Psoas muscle (tissue), 8 donors: ENCODE data around the gene CDKN2AIP. TPM values are rescaled to one million over a fixed set of nuclear protein-coding genes. Genes with fewer than 3 reads are reported as not detected.
"Not testable (repeated sequence)": the region's sequence is repeated elsewhere in the genome, so short reads cannot be mapped to it uniquely, and the experiment has no call there.

Experiments used
- ATAC-seq, 4 donors: fragments of 200-7000 bp; cut with Tn5 transposase; one replicate each; pipeline ENCODE4 v1.9.1; 2020; ENCODE audit warnings: moderate library complexity in 3 of 4, mild to moderate bottlenecking in 2 of 4
- DNase-seq, 2 donors: peaks; one replicate each; pipeline ENCODE4 v3.0.0-alpha.2; 2020
- H3K27ac ChIP-seq: fragments of 200-600 bp; one replicate; pipeline ENCODE4 v1.8.0; 2022
- H3K27me3 ChIP-seq, 3 donors: fragments of 200-600 bp in 1 of 3; one replicate each; pipeline versions ENCODE4 v1.6.1 to v1.8.0; 2013 to 2022; ENCODE audit warnings: low read length in 2 of 3, mild to moderate bottlenecking in 2 of 3, moderate library complexity in 1 of 3; ENCODE audit not compliant: insufficient read depth in 3 of 3
- H3K36me3 ChIP-seq, 2 donors: fragments of 200-600 bp in 1 of 2; one replicate each; pipeline versions ENCODE4 v1.6.1 to v1.8.0; 2013 to 2022; ENCODE audit warnings: low read depth in 1 of 2, mild to moderate bottlenecking in 1 of 2, moderate library complexity in 1 of 2; ENCODE audit not compliant: insufficient read depth in 1 of 2
- H3K4me1 ChIP-seq: fragments of 200-600 bp; one replicate; pipeline ENCODE4 v1.8.0; 2022
- H3K4me3 ChIP-seq: fragments of 200-600 bp; one replicate; pipeline ENCODE4 v1.8.0; 2022; ENCODE audit warnings: mild to moderate bottlenecking
- H3K9me3 ChIP-seq: fragments of 200-600 bp; one replicate; pipeline ENCODE4 v1.8.0; 2022
- WGBS, 3 donors: extraction: QIAGEN DNeasy Blood & Tissue Kit; methylation state at CpG; one replicate each; pipeline versions ENCODE4 v1.1.6 to v1.1.7; 2013; 5-methylcytosine and 5-hydroxymethylcytosine counted together
- intact Hi-C, 2 donors: fragments of 100-400 bp; cut with DNase I; formaldehyde crosslinking; loops; one replicate each; pipeline versions ENCODE4 v1.11.0 to v1.14.2; 2022
- polyA plus RNA-seq, 3 donors: library from polyadenylated mRNA; stranded (reverse); fragments of 200-250 nt; gene quantifications; one replicate each; pipeline ENCODE4 v1.2.3, GENCODE V29; 2013
- total RNA-seq, 4 donors: library from RNA; stranded (reverse); fragmentation: NEBNext Ultra II Directional in 2 of 4; extraction: Animal tissue kit (Norgen Biotek cat#: 25700) in 2 of 4; gene quantifications; one replicate each; pipeline versions ENCODE4 v1.2.1 to v1.2.4, GENCODE V29; 2021 to 2023
- TF ChIP-seq, protein P1 (sequence below): fragments of 200-600 bp; IDR thresholded peaks from one replicate; pipeline ENCODE4 v1.8.0; 2022; ENCODE audit warnings: antibody characterized with exemption
- donor health status: healthy with polysubstance abuse.
- donor health status: DM: no; HTN: no; CAD: no; lungs with moderate emphysema.
- donor health status: Bipolar disorder and iron deficiency.
- donor health status: healthy.
- donor health status: DM: yes; HTN: yes; CAD: no.
- donor health status: DM: no; HTN: no; CAD: no.
- donor health status: DM: no; HTN: no; CAD: no.
- donor health status: DM: yes; HTN: yes; CAD: no.

Gene CDKN2AIP
- total and polyA plus RNA-seq, 7 donors: 6.5 to 21.0 (median 8.8) TPM

DNA sequence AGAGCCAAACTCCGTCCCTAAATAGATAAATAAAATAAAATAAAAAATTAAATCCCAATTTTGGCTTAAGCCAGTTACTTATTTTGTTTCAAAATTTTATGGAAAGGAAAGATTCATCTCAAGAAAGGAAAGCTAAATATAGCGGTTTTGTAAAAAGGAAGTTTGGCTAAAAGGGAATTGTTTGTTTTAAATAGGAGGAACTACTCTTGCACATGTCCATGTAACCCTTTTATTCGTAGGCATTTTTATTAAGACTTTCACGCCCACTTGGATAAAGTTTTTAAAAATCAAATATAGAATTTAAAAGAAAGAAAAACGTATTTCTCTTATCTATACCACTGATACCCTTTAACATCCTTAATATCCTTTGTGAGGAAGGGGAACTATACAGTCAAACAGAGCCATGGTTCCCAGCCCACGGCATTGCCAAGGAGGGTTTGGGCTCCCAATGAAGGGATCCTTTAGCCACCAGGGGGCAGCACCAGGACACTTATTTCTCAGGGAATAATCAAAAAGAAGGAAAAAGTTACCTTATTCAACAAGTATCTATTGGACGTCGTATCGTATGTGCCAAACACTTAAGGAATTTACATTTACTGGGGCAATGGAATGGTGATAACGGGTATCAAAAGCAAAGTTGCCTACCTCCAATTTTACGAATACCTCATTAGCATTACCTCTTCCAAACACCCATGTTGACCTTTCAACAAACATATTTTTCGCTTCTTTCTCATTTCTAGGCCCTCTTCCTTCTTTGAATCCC lies 27.7 kb downstream of the CDKN2AIP start:
- DNase-seq (peak; percentile 85 to 91), ATAC-seq (peak; percentile 68 to 97 (median 85))
- TF ChIP-seq, protein P1, sequence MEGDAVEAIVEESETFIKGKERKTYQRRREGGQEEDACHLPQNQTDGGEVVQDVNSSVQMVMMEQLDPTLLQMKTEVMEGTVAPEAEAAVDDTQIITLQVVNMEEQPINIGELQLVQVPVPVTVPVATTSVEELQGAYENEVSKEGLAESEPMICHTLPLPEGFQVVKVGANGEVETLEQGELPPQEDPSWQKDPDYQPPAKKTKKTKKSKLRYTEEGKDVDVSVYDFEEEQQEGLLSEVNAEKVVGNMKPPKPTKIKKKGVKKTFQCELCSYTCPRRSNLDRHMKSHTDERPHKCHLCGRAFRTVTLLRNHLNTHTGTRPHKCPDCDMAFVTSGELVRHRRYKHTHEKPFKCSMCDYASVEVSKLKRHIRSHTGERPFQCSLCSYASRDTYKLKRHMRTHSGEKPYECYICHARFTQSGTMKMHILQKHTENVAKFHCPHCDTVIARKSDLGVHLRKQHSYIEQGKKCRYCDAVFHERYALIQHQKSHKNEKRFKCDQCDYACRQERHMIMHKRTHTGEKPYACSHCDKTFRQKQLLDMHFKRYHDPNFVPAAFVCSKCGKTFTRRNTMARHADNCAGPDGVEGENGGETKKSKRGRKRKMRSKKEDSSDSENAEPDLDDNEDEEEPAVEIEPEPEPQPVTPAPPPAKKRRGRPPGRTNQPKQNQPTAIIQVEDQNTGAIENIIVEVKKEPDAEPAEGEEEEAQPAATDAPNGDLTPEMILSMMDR: peak; percentile 90
- H3K4me3 ChIP-seq: peak overlapping the region; percentile 26
- H3K4me1 ChIP-seq: no peaks in the 10 kb centered on the region
- no peaks in the 10 kb centered on the region for H3K9me3 ChIP-seq
- intact Hi-C loops: loop anchor here (2.0 to 10.0 kb wide), 4 partner anchors 131 to 693 kb away; partner anchors contain the start of genes RWDD4 (in 1 of the 2) and TRAPPC11 (in 1 of the 2)
- H3K36me3 ChIP-seq: no peaks in the 10 kb centered on the region
- no peak overlapping the region for H3K27ac ChIP-seq
- WGBS, 3 donors: 31 to 35% (median 31%) methylated on average over 12 of the region's 12 CpGs
- no peaks in the 10 kb centered on the region for H3K27me3 ChIP-seq

DNA sequence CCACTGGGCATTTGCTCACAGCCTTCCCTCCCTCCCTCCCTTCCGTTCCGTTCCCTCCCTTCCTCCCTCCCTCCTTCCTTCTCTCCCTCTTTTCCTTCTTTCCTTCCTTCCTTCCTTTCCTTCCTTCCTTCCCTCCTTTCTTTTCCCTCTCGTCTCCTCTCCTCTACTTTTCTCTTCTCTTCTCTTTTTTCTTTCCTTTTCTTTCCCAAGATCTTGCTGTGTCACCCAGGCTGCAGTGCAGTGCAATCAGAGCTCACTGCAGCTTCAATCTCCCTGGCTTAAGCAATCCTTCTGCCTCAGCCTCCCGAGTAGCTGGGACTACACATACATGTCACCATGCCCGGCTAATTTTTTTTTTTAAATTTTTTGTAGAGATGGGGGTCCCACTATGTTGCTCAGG lies 33.7 kb downstream of the CDKN2AIP start:
- 16 to 26% (median 26%) methylated on average over 5 of the region's 5 CpGs for WGBS, 3 donors
- no peak for ATAC-seq
- Histone ChIP-seq H3K4me1 (no peaks in the 10 kb centered on the region), H3K27me3 (no peaks in the 10 kb centered on the region), H3K9me3 (no peaks in the 10 kb centered on the region), H3K4me3 (no peak overlapping the region), H3K36me3 (no peaks in the 10 kb centered on the region), H3K27ac (no peak overlapping the region)
- intact Hi-C loops: loop anchor here (10.0 kb wide), 2 partner anchors 127 to 687 kb away; no protein-coding TSS in a partner anchor
- TF ChIP-seq, protein P1: no peak
- DNase-seq: no peak

DNA sequence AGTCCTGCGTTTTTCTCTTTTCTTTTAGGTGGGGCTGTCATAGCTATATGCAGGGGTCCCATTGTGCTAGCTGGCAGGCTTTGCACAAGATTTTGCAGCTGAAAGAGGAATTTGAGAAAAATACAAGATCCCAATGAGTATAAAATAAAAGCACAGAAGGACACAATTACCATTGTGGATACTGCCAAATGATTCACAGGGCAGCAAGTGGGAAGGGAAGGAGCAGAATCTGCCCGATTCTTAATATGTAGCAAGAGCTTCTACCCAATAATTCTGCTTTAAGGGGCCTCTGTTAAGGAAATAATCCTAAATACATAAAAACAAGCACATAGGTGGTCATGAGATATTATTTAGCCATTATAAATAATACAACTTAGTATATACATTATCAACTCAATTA lies 34.5 kb downstream of the CDKN2AIP start:
- ATAC-seq (no peak), DNase-seq (no peak)
- H3K27ac ChIP-seq: no peak overlapping the region
- H3K27me3 ChIP-seq: no peaks in the 10 kb centered on the region
- H3K9me3 ChIP-seq: no peaks in the 10 kb centered on the region
- H3K4me1 ChIP-seq: no peaks in the 10 kb centered on the region
- TF ChIP-seq, protein P1: no peak
- 70 to 79% (median 73%) methylated on average over 2 of the region's 2 CpGs for WGBS, 3 donors
- H3K36me3 ChIP-seq: no peaks in the 10 kb centered on the region
- no peak overlapping the region for H3K4me3 ChIP-seq
- intact Hi-C loops: loop anchor here (10.0 kb wide), 2 partner anchors 126 to 686 kb away; no protein-coding TSS in a partner anchor

DNA sequence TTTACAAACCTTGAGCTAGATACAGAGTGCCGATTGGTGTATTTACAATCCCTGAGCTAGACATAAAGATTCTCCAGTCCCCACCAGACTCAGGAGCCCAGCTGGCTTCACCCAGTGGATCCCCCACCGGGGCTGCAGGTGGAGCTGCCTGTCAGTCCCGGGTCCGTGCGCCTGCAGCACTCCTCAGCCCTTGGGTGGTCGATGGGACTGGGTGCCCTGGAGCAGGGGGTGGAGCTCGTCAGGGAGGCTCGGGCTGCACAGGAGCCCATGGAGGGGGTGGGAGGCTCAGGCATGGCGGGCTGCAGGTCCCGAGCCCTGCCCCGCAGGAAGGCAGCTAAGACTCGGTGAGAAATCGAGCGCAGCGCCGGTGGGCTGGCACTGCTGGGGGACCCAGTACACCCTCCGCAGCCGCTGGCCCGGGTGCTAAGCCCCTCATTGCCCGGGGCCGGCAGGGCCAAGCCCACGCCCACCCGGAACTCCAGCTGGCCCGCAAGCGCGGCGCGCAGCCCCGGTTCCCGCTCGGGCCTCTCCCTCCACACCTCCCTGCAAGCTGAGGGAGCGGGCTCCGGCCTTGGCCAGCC lies 38.2 kb downstream of the CDKN2AIP start:
- intact Hi-C loops, H3K4me1 ChIP-seq, H3K27me3 ChIP-seq, ATAC-seq, H3K9me3 ChIP-seq, DNase-seq, H3K4me3 ChIP-seq, H3K27ac ChIP-seq, H3K36me3 ChIP-seq: not testable (repeated sequence)
- 95 to 97% (median 97%) methylated on average over 19 to 33 of the region's 33 CpGs for WGBS, 3 donors

DNA sequence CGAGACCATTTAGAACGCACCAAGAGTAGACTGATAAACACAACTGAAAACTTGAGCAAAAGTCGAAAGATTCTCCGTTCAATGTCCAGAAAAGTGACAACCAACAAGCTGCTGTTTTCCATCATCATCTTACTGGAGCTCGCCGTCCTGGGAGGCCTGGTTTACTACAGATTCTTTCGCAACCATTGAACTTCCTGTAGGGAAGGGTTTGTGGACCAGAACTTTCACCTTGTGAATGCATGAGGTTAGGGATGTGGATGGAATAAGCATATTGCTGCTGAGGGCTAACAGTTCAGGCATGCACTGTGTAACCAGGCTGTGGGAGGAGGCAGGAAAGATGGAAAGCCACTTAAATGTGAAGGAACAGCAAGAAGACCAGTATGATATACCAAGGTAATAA lies 39.6 kb downstream of the CDKN2AIP start:
- ATAC-seq: no peak
- 92 to 95% (median 94%) methylated on average over 7 of the region's 7 CpGs for WGBS, 3 donors

More for the DNA sequence above, 39.6 kb downstream of the CDKN2AIP start:
- TF ChIP-seq, protein P1: no peak
- no peak overlapping the region for H3K4me3 ChIP-seq
- H3K9me3 ChIP-seq: no peaks in the 10 kb centered on the region
- no peaks in the 10 kb centered on the region for H3K36me3 ChIP-seq
- no peak for DNase-seq
- H3K27me3 ChIP-seq: no peaks in the 10 kb centered on the region
- intact Hi-C loops: no loop called here
- H3K4me1 ChIP-seq: no peaks in the 10 kb centered on the region
- H3K27ac ChIP-seq: no peak overlapping the region
